Tongue (tissue), 2 donors: ENCODE results near the gene ADPGK. TPM values are rescaled to one million over a fixed set of nuclear protein-coding genes. Genes with fewer than 3 reads are reported as not detected.
"Not testable (repeated sequence)": the region's sequence is repeated elsewhere in the genome, so short reads cannot be mapped to it uniquely, and the experiment has no call there.

ENCODE experiments used
- DNase-seq: peaks from one replicate; pipeline ENCODE4 v3.0.0-alpha.2; 2015
- total RNA-seq: library from RNA; depleted of rRNA; stranded (reverse); fragments of >200 nt; gene quantifications from one replicate; pipeline ENCODE4 v1.2.3, GENCODE V29; 2014

ADPGK gene
- total RNA-seq, 1 donor from 2014 or later = 40.5 TPM

DNA sequence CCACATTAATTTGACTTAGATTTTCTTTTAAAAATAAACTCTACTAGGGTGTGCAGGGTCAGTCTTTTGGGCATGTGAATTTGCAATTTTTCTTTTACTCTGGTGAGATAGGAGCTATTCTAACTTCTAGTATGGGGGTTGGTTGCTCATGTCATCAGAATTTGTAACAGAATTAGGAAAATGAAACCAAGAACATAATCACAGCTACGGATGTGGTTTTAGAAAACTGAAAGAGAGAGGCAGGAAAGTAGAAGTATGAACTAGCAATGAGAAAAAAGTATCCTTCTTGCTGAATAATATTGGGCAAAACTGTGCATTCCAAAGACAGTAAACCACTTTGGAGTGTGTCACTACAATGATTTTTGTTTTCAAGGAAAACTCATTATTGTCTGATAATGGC lies 43.3 kb downstream of the ADPGK start:
- DNase-seq = no peak

- no peak for DNase-seq
These were observed 45.8 kb downstream of the ADPGK start for GRCh38 chr15:72737723-72738122.

DNA sequence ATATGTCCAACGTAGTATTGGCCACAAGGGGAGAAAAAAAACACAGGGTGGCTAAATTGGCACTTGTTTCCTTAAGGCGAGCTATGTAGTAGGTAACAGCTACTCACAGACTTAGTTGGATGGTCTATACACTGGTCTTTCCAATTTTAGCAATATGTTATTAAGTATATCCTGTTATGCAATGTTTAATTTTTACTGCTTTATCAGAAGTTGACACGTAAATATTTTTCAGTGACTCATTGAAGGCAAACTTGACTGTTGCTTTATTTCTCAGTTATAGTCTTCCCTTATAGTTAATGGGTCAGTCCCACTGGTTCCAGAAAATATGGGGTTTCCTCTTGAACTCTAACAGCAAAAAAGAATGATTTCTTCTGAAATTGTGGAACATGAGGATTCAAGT lies 46.5 kb downstream of the ADPGK start:
- DNase-seq = no peak

GRCh38 chr15:72735111-72735510 lies 48.4 kb downstream of the ADPGK start:
- DNase-seq = no peak

- DNase-seq = no peak
These were observed 49.4 kb downstream of the ADPGK start for GRCh38 chr15:72733941-72734738.

DNA sequence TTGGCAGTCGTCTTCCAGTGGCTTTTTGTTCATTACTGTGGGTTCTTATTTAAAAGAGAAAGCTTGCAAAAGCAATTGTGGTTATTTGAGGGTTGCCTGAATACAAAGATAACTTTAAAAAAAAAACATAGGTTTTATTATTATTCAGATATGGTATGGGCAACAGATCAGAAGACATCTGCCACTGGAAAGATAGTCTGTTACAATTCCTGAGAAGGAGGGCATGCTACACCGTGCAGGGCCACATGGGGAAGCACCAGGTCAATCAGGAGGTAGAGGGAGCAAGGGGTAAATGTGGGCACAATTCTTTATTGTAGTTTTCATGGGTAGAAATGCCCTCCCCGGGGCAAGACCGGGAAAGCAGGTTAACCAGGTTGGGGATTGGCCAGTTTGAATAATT lies 51.0 kb downstream of the ADPGK start:
- no peak for DNase-seq

DNA sequence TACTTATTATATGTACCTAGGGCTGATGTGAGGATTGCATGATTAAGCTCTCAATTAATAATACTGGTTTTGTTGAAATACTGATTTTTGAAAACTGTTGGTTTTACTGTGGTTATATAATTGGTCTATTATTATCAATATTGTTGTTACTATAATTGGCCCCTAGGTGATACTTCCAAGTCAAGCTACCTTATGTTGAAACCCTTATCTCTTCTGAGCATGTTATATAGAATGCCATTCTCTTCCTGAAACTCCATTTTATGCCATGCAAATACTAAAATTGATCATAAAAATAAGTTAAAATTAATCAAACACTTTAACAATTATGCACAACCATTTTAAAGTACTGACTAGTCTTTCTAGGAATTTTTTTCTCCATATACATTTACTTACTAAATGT lies 51.5 kb downstream of the ADPGK start:
- DNase-seq = no peak

GRCh38 chr15:72728821-72729220 lies 54.7 kb downstream of the ADPGK start:
- DNase-seq = no peak

GRCh38 chr15:72728249-72728648 lies 55.3 kb downstream of the ADPGK start:
- not testable (repeated sequence) for DNase-seq

DNA sequence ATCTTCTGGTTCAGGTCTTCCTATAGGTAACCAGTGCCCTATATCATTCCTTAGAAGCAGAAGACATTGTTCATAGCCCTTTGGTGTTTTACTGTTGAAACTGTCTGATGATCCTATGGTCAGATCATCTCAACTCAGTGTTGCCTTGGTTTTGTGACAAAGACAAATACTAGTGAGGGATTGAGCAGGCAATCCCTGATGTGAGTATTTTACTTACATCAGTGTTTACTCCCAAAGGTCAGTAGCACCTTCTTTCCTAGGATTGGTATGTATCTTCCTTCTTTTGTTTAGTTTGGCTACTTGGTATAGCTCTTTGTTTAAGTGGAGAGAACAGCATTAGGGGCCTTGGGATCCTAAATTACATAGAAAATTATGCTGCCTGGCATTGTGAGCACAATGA lies 56.4 kb downstream of the ADPGK start:
- DNase-seq = no peak

- not testable (repeated sequence) for DNase-seq
These were observed 57.7 kb downstream of the ADPGK start for GRCh38 chr15:72725851-72726250.

- no peak for DNase-seq
These were observed 58.1 kb downstream of the ADPGK start for GRCh38 chr15:72725446-72725845.

DNA sequence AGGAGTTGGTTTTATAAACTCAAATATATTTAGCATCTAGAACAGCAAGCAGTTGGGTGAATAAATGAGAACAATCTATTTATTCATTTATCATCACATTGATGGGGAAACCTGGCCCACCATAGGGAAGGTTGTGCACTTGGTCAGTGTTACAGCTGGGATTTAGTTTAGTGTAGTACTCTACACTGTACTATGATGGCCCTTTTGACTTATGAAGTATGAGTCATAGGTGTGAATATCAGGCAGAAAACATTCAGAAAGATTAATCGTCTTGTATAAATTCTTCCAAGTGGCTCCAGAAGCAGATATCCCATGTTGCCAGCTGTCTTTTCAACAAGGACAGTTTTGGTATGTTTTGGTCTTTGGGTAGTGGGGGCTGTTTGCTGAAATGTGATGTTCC lies 59.5 kb downstream of the ADPGK start:
- DNase-seq = no peak

DNA sequence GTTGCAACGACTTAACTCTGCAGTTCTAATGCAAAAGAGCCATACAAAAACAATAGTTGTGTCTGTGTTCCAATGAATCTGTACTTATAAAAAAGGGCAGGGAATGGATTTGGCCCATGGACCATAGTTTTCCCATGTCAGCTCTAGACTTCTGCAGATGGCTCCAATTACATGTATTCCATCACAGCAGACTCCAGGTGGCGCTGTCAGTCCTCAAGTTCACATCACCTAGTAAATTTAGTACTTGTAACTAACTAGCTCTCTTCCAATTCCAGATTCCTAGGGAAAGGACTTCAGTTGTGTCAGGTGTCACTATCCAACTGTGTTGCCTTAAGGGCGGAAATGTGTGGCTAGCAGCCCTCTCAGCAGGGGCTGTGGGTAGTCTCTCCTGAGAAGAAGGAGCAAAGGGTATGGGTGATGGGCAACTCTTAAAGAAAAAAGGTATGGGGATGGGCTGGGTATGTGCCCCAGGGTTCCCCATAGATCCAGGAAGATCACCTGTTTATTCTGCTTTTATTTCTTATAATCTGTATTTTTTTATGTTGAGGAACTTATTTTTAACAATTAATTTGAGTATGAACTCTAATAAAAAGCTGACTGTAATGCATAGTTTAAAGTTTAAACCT lies 61.4 kb downstream of the ADPGK start:
- peak; percentile 78 for DNase-seq

- not testable (repeated sequence) for DNase-seq
These were observed 74.8 kb downstream of the ADPGK start for GRCh38 chr15:72708551-72709303.

GRCh38 chr15:72706266-72706665 lies 77.3 kb downstream of the ADPGK start:
- DNase-seq = no peak

Other genes with a start within 250 kb of the ADPGK start
- gene GOLGA6B, start 129.1 kb downstream of the ADPGK start, total RNA-seq = 0.21 TPM
- not detected for gene HIGD2B, start 97.6 kb downstream of the ADPGK start, total RNA-seq
- gene BBS4, start 97.6 kb downstream of the ADPGK start, total RNA-seq = 45.5 TPM